OCI-LY3 (cell line): ENCODE results near the gene TTC22.

Source experiments
- CTCF ChIP-seq: fragments of 200-600, 300-600 bp; sonication (generic); IDR thresholded peaks from 2 replicates; pipeline ENCODE4 v1.5.1; 2014; ENCODE audit warnings: antibody characterized with exemption, low read length, low read depth
- EZH2phosphoT487 ChIP-seq: fragments of 200-600 bp; shearing (Covaris generic); IDR thresholded peaks from 2 replicates; pipeline ENCODE4 v1.6.1; 2018; ENCODE audit warnings: antibody characterized with exemption, mixed run types, low read depth

- TF ChIP-seq CTCF (no peak), EZH2phosphoT487 (no peak)
Observed at GRCh38 chr1:54844564-54844963, 43.4 kb upstream of the TTC22 start.
